C4-2B (cell line): ENCODE results near the gene PIPOX.
"Not testable (repeated sequence)": the region's sequence is repeated elsewhere in the genome, so short reads cannot be mapped to it uniquely, and the experiment has no call there.

Experiments
- H3K27ac ChIP-seq: fragments of 450-650 bp; 2 replicates; pipeline ENCODE4 v1.5.1; 2017
- ZFX ChIP-seq: fragments of 450-650 bp; IDR thresholded peaks from 2 replicates; pipeline ENCODE4 v1.6.1; 2017
- TF ChIP-seq, protein P1 (sequence below): fragments of 450-650 bp; conservative IDR thresholded peaks from 2 replicates; pipeline ENCODE4 v1.5.1; 2017; ENCODE audit warnings: mild to moderate bottlenecking

The PIPOX gene

DNA sequence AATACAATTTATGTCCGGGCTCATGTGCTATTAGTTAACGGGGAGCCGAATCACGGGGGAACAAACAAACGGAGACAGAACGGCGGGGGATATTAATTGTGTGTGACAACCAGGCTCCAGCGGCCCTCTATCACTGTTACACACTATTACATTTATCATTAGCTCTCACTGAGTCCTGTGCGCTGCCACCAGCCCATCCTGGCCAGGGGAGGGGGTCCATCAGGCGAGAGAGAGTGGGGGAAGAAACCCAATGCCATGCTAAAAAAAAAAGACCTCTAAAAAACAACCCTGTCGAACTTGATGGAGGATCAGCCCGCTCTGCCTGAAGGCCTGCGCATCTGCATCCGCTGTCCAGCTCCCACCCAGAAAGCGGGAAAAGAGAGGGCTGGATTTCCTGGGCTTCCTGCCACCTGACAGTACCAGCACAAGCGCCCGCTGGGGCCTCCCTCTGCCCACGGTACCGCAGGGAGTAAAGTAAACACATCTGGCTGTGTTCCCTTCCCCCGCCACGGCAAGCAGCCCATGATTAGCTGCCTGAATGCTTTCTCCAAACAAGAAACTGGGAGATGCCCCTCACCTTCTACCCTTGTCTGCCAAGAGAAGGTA is 41.7 kb downstream of the PIPOX start:
- no peak for TF ChIP-seq ZFX
- TF ChIP-seq, protein P1, sequence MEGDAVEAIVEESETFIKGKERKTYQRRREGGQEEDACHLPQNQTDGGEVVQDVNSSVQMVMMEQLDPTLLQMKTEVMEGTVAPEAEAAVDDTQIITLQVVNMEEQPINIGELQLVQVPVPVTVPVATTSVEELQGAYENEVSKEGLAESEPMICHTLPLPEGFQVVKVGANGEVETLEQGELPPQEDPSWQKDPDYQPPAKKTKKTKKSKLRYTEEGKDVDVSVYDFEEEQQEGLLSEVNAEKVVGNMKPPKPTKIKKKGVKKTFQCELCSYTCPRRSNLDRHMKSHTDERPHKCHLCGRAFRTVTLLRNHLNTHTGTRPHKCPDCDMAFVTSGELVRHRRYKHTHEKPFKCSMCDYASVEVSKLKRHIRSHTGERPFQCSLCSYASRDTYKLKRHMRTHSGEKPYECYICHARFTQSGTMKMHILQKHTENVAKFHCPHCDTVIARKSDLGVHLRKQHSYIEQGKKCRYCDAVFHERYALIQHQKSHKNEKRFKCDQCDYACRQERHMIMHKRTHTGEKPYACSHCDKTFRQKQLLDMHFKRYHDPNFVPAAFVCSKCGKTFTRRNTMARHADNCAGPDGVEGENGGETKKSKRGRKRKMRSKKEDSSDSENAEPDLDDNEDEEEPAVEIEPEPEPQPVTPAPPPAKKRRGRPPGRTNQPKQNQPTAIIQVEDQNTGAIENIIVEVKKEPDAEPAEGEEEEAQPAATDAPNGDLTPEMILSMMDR: no peak
- no peak overlapping the region for H3K27ac ChIP-seq

DNA sequence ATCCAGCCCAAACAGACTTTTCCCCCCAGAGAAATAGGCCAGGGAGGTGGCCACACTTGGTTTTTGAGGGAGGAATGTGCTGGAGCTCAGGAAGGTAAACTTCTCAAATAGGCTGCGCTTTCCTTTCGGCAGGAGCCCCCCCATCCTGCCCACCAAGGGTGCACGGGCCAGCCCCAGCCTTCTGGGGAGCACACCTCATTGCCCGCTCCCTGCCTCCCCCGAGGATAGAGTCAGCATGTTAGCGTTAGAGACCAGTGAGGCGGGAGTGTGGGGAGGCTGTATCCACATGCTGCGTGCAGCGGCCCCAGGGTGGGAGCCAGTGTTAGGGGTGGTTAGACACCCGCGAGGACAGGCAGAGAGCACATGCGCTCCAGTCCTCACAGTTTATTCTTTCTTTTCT is 42.3 kb downstream of the PIPOX start:
- TF ChIP-seq ZFX: no peak
- TF ChIP-seq, protein P1: no peak
- H3K27ac ChIP-seq: no peak overlapping the region

DNA sequence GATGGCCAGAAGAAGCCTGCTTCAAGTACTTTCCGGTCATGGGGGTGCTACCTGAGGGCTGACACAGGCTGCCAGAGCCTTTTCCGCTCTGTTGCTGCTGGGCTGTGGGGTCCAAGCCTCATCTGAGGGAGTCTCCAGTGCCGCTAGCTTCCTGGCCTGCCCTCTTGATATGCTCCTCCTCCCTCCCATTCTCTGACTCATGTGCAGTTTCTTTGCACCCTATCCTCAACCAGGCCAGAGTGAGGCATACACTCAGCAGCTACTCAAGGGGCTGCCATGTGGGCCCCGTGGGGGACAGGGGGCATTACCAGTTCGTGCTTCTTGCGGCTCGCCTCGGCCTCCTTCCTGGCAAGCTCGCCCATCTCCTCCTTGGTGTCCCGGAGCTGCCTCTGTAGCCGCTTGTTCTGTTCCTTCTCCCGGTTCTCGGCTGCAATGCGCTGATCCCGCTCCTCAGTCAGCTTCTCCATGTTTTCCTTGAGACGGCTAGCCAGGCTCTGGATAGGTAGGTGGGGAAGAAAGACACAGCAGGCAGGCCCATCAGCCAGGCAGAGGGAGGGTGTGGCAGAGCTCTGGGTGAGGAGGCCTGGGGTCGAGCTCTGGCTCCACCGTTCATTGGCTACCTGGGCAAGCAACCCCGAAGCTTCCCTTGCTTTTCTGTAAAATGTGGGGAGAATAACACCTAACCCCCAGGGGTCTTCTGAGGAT is 43.8 kb downstream of the PIPOX start:
- no peak overlapping the region for H3K27ac ChIP-seq
- no peak for TF ChIP-seq ZFX
- TF ChIP-seq, protein P1: no peak

DNA sequence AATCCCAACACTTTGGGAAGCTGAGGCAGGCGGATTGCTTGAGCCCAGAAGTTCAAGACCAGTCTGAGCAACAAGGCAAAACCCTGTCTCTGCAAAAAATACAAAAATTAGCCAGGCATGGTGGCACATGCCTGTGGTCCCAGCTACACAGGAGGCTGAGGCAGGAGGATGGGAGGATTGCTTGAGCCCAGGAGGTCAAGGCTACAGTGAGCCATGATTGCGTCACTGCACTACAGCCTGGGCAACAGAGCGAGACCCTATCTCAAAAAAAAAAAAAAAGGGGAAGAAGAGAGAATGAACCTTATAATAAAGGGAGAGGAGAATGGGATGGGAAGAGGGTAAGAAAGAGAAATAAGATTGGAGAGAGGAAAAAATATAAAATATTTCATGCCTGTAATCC is 45.8 kb downstream of the PIPOX start:
- H3K27ac ChIP-seq: not testable (repeated sequence)

DNA sequence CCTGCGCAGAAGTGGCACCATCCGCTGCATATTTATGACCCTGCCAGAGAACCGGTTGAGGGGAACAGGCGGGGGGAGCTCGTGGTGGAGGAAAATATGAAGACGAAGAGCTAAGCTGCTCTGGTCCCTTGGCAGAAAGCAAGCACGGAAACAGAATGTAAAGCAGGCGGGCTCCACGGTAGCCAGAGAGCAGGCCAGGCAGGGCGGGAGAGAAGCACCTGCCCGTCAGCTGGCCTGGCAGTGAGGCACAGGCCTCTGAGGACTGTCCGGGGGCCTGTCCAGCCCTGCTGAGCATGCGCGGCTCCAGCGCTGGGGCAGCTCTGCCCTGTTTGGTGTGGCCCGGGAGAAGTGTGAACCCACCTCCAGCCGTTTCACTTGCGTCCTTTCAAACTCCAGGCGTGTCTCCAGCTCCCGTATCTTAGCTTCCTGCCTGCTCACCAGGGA is 46.7 kb downstream of the PIPOX start:
- TF ChIP-seq ZFX: no peak
- H3K27ac ChIP-seq: no peak overlapping the region

DNA sequence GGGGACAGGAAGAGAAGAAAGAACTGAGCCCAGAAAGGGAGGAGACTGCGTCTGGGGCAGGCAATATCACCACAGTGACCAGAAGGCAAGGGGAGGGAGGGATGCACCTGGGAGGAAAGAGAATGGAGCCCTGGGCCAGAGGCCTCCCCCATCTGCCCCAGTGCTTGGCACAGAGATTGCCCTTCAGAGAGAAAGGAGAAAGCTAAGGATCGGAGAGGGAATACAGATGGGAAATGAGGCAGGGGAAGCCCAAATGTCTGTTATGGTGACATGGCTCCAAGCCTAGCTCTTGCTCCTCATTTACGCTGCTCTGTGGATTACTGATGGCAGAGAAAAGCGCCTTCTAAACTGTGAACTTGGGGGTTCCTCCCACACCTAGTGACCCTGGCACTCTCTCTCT is 47.2 kb downstream of the PIPOX start:
- H3K27ac ChIP-seq: no peak overlapping the region
- TF ChIP-seq, protein P1: no peak
- no peak for TF ChIP-seq ZFX

DNA sequence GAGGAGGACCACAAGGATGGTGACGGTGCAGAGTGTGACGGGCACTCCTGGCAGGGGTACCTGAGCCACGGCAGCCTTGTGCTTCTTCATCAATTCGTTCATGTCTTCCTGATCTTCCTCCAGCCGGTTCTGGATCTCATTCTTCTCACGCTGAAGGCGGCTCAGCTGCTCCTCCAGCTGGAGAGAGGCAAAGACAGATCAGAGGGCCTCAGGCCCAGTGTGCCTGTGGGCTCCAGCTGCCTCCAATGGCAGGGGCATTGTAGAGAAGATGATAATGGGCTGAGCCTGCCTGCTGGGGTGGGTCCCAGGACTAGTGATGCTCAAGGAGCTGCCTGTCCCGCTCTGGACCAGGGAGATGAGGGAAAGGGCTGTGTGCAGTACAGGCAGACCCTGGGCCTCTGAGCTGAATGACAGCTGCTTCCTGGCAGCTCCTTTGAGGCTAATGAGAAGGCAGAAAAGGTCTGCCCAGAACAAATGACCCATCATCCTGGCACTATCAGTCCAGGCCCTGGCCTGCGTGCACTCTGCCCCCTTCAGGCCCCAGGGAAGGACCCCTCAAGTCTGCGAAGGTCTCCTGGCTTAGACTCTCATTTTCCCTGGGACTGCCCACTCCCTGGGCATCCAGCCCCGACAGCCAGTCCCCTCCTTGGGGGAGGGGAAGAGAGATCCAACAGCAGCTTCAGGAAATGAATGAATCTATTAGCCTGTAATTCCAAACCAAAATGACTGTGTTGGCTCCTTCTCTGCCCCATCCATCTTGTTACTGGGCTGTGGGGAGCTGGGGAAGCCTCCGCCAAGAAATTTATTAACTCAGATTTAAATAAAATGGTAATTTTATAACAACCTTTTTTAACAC is 48.0 kb downstream of the PIPOX start:
- no peak for TF ChIP-seq ZFX
- TF ChIP-seq, protein P1: no peak
- H3K27ac ChIP-seq: no peak overlapping the region

DNA sequence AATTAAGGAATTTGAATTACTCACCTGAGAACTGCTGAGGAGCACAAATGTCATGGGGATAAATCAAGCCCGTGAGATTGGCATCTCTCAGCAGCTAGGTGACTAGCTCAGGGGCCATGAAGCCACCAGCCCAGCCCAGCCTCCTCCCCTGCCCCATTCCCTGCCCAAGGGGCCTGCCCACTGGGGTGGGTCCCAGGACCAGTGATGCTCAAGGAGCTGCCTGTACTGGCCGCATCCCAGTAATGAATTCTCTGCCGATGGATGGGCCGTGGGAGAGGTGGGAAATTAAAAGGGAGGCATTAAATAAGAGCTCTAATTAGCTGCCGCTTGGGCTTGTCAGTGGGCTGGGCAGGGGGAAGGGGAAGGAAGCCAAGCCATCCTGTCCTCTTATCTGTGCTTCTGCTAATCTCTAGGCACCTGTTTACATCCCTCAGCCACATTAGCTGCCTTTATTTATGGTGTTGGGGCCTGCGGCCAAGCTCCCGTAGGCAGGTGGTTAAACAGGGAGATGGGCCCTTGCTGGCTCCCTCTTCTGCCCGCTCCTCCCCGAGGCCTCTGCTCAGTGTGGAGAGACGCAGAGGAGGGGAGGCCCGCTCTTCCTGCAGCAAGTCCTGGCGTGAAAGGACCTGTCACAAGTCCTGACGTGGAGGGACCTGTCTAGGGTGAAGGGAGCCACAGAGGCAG is 48.8 kb downstream of the PIPOX start:
- TF ChIP-seq ZFX: no peak
- TF ChIP-seq, protein P1: no peak
- no peak overlapping the region for H3K27ac ChIP-seq
